NOMO-1 treated with DMSO at 0.1 percent for 48 hours (cell line): ENCODE measurements around the gene MYL12B.

Experiments used
- DNase-seq: peaks from one replicate; lab custom pipeline; 2025; ENCODE audit not compliant: unreplicated experiment; lab: John Stamatoyannopoulos, UW

Gene MYL12B

DNA sequence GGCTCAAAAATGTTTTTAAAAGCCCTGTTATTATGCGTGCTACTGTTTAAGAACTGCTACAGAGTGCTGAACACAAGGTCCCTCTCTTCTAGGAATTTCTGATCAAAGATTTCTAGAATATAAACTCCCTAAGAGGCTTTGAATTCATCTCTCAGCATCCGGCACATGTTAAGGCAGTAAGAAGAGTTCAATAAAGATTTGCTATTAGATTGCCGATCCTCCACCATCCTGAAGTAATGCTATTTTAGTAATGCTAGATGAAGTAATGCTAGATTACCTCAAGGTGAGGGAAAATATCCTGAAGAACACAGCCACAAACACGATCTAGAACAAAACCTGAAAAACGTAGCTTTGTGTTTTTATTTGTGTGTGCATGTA, 949 bp upstream of the MYL12B start:
- no peak for DNase-seq

- DNase-seq: no peak
Observed at GRCh38 chr18:3262234-3263131, 550 bp downstream of the MYL12B start.

- no peak for DNase-seq
Observed at GRCh38 chr18:3263132-3263700, 1.3 kb downstream of the MYL12B start.

DNA sequence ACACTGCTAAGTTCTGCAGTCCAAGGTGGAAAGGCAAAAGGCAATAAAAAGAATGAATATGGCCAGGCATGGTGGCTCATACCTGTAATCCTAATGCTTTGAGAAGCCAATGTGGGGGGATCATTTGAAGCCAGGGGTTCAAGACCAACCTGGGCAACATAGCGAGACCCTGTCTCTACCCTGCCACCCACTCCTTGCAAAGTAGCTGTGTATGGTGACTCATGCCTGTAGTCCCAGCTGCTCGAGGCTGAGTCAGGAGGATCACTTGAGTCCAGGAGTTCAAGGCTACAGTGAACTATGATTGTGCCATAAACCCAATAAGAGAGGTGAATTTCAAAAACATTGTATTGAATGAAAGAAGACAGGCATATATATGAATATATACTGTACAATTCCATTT, 2.4 kb downstream of the MYL12B start:
- no peak for DNase-seq

DNA sequence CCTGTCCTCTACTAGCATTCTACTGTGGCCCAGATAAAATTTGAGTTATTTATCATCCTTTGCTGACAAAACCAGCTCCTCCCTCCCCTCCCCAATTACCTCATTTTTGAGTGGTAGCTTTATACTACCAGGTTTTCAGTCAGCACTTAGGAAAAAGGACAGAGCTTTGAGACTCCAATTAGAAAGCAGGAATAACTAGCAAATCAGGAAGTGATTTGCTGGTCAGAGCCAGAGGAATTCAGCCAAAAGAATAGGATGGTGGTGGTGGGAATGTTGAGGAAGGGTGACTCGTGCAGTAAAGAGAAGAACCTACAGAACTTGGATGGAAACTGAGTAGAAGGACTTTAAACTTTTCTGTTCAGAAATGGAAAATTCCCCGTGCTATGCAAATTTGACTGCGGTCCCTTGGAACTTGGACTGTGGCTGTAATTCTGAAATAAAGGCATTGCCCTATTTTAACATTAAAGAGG, 3.7 kb downstream of the MYL12B start:
- no peak for DNase-seq

DNA sequence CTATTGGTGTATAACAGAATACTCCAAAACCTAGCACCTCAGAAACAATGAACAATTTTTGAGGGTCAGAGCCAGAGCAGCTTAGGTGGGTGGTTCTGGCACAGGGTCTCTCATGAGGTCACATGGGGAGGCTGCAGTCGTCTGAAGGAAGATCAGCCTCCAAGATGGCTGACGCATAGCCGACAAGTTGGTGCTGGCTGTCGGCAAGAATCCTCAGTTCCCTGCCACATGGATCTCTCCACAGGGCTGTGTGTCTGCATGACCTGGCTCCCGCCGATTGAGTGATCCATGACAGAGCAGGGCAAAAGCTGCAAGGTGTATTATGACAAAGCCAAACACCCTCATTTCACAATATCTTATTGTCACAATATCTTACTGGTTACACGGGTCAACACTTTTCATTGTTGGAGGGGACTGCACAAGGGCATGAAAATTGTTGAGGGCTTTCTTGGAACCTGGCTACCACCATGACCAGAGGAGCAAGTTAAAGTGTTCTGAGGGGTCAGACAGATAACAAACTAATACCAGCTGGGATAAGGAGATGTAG, 4.2 kb downstream of the MYL12B start:
- no peak for DNase-seq

- no peak for DNase-seq
Observed at GRCh38 chr18:3268306-3268705, 6.4 kb downstream of the MYL12B start.

DNA sequence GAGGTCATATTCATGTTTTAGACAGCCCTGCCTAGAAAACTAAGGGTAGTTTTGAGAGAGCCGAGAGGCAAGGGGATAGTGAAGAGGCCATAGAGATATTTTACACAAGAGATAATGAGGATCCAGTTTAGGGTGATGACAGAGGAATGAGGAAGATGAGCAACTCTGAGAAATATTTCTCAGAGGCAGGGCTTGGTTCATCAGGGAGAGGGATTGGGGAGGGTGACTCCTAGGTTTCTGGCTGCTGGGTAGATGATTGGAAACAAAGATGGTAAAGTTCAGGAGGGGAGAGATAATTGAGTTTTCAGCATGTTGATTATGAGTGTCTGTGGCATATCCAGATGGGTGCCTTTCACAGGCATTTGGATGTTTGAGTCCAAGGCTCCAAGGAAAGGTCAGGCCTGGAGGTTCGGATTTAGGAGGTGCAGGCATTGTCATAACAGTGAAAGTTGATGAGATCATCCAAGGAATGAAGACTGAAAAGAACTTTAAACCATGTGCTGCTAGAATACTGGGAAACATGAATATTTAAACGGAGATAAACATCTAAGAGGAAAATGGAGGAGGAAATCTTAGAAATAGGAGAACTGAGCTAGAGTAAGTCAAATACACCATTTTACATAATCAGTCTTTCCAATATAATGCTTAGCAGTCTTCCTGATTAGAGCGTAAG, 7.4 kb downstream of the MYL12B start:
- DNase-seq: peak; percentile 25

DNA sequence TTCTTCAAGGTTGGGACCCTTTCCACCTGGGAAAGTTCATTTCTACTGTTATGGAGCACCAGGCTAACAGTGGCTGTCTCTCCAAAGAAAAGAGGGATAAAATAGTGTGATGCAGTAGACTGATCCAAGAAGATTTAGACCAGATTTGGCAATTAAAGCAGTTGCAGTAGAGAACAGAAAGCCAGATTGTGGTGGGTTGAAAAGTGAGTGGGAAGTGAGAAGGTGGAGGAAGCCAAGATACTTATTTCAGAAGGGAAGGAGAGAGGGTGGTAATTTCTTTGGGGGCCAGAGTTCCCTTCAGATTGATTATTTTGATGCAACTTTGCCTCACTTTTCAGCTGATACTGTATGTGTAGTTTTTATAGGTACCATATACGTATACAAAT, 8.0 kb downstream of the MYL12B start:
- DNase-seq: no peak

DNA sequence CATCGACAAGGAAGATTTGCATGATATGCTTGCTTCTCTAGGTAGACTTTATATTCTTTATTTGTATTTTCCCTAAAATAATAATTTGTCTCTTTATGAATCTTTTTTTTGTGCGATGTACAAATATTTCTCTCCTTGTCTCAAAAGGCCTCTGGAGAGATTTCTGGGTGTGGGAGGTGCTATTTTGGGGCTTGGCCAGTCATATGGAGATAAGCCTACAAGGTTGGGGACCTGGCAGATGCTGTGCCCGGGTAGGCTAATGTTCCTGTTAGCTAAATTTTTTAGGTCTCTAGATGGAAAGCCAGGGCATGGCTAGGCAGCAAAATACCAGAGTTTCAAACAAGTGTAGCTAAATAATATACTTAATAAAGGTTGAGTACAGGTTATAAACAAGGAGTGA, 11.1 kb downstream of the MYL12B start:
- DNase-seq: no peak

GRCh38 chr18:3277643-3278213, 15.8 kb downstream of the MYL12B start:
- DNase-seq: peak; percentile 39

- DNase-seq: peak; percentile 85
Observed at GRCh38 chr18:3279201-3280185, 17.6 kb downstream of the MYL12B start.

DNA sequence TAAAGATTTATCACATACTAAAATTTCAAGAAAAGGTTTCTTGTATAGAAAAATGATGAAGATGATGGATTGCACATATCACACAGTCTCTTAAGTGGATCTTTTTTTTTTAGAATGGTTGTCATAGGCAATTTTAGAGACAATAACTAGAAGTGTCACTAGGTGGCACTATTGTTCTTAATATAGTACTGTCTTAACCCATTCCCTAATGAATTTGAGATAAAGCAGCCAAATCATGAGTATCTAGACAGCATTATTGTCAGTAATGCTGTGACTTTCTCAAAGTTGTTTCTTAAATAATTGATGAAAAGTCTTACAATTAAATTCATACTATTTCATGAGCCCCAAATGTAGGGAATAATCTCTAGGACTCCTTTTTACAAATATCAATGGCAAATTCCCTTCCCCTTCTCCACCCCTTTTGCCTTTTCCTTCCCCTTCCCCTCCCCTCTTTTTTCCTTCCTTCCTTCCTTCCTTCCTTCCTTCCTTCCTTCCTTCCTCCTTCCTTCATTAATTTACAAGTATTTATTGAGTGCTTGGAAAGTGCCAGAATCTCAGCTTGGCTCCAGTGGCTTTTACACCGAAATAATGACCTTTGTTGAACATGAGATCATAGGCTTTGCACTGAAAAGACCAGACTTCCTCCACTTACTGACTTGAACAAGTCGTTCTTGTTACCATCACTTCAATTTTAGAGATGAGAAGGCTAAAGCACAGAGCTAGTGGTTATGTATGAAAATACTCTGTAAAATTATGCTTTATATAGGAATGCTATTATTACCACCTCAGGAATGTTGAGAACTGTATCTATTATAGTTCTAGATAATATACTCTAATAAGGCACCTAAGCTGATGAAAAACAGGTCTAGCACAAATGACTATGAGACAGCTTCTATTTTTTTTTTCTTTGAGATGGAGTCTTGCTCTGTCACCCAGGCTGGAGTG, 19.8 kb downstream of the MYL12B start:
- peak; percentile 58 for DNase-seq

GRCh38 chr18:3283253-3283863, 21.4 kb downstream of the MYL12B start:
- no peak for DNase-seq

DNA sequence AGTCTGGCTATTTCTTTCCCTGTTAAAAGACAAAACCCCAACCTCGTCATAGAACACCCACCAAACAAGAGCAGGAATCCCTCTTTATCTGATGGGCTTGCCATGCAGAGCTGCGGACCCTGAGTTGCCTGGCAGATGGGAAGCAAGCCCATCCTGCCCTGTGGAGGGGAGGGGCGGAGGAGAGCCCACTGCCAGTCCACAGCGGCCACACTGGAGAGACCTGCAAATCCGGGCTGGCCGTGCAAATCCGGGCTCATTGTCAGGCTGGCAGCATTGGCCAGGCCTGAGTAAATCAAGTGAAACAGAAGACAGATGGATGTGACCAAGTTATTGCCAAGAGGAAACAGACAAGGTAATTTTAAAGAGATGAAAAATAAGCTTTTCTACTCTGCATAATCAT, 22.0 kb downstream of the MYL12B start:
- no peak for DNase-seq

GRCh38 chr18:3284501-3284900, 22.6 kb downstream of the MYL12B start:
- DNase-seq: no peak

DNA sequence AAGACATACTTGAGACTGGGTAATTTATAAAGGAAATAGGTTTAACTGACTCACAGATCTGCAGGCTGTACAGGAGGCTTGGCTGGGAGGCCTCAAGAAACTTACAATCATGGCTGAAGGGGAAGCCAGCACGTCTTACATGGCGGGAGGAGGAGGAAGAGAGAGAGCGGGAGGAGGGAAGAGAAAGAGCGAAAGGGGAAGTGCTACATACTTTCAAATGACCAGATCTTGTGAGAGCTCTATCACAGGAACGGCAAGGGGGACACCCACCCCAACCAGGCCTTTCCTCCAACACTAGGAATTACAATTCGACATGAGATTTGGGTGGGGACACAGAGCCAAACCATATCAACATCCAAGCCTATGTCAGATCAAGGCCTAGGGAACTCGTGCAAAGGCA, 24.2 kb downstream of the MYL12B start:
- DNase-seq: peak; percentile 41

DNA sequence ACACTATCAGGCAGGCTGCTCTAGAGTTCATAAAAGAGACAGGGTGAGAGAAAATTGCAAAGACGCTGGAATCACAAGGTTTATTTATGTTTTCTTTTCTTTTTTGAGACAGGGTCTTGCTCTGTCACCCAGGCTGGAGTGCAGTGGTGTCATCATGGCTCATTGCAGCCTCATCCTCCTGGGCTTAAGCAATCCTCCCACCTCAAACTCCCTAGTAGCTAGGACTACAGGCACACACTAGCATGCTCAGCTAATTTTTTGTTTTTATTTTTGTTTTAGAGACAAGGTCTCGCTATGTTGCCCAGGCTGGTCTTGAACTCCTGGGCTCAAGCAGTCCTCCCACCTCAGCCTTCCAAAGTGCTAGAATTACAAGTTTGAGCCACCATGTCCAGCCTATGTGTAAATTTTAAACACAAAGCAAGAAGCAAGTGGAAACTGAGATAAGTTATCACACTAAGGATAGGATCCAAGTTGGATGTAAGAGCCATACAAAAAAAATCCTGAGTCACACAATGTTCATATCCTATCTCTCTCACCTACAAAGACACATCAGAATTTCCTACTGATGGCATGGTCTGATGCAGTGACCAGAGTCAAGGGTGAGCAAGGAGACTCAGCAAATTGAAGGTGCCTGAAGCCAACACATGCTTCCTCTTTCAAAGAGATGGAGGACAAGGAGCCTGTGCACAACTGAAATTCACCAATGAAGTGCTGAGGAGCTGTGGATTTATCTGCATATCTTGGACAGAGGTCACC, 31.4 kb downstream of the MYL12B start:
- DNase-seq: no peak
